ENCODE results near the gene MVB12B.

- TF ChIP-seq CTCF (IDR thresholded peaks at IDR 0.05; ENCODE audit: insufficient read depth, low read length, poor library complexity, severe bottlenecking) (no peak), EZH2phosphoT487 (conservative IDR thresholded peaks at IDR 0.05; ENCODE audit: low read length) (no peak)
Measured at GRCh38 chr9:126514037-126514821, 187.6 kb downstream of the MVB12B start.

All from SU-DHL-6 (cell line).